ENCODE measurements around the gene OBP2B.

DNA sequence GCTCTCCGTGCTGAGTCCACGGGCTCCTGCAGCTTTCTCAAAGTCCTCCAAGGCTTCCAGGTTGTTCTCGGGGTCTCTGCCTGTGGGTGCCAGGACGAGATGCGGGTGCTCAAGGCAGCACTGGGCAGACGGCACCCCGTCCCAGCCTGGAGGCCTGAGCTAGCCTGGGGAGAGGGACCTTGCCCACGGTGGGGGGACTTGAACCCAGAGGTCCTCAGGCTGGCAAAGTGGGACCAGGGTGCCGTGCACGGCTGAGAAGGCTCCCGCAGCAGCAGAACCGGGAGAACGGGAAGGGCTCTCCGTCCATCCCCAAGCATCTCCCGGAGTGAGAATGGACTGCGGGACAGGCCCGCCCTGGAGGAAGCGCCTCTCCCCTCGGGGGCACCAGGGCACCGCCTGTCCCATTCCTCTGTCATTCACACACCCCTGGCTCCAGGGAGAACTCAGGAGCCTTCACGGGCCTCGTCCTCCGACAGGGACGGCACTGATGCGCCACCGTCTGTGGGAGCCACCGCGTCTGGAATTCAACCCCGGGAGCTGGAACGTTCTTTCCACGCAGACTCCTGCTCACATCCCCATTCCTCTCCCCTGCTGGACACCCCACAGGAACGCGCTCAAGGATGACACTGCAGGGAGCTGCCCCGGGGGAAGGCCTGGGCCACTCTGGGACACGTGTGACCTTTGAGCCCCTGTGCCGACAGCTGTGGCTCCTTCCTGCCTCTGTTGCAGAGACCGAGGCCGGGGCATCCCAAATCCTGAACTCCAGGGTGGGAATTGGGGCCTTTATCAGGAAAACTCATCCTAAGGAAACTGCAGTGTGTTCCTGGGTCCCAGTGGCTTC, 16.3 kb upstream of the OBP2B start:
- TF ChIP-seq CTCF (IDR thresholded peaks at IDR 0.05; ENCODE audit: insufficient read depth, low read length, poor library complexity, severe bottlenecking), result no peak
- TF ChIP-seq EZH2phosphoT487 (conservative IDR thresholded peaks at IDR 0.05; ENCODE audit: low read length), result no peak
